ENCODE data around the gene SEC24C.

The SEC24C gene

GRCh38 chr10:73814276-73814895 lies 70.2 kb downstream of the SEC24C start:
- DNase-seq: no peak

- DNase-seq: no peak
Measured at GRCh38 chr10:73814896-73815718, 70.9 kb downstream of the SEC24C start.

- no peak for DNase-seq
Measured at GRCh38 chr10:73815719-73816030, 71.5 kb downstream of the SEC24C start.

GRCh38 chr10:73816917-73817729 lies 73.0 kb downstream of the SEC24C start:
- DNase-seq: no peak

- DNase-seq: no peak
Measured at GRCh38 chr10:73817826-73818225, 73.7 kb downstream of the SEC24C start.

- no peak for DNase-seq
Measured at GRCh38 chr10:73818402-73818801, 74.2 kb downstream of the SEC24C start.

GRCh38 chr10:73819081-73819480 lies 74.9 kb downstream of the SEC24C start:
- DNase-seq: no peak

GRCh38 chr10:73819513-73820093 lies 75.4 kb downstream of the SEC24C start:
- no peak for DNase-seq

All from NCI-H1930 (cell line).